Activated CD4-positive, alpha-beta memory T cell treated with anti-CD3 and anti-CD28 coated beads, Interleukin-2, amount 10 ng/mL, durations not matched to agents 7 days and 5 days (primary cell): Measurements from ENCODE around the gene DDX60. TPM values are rescaled to one million over a fixed set of nuclear protein-coding genes. Genes with fewer than 3 reads are reported as not detected.
"Not testable (repeated sequence)": the region's sequence is repeated elsewhere in the genome, so short reads cannot be mapped to it uniquely, and the experiment has no call there.

Experiments used
- CTCF ChIA-PET: fragments of 350-600 bp; sonication (Branson Sonifier 250); formaldehyde crosslinking; loops from one replicate; lab custom pipeline; 2021; ENCODE audit warnings: antibody characterized with exemption, inconsistent platforms; lab: Charles Lee
- POLR2A ChIA-PET: fragments of 350-600 bp; sonication (Branson Sonifier 250); formaldehyde crosslinking; loops from one replicate; lab custom pipeline; 2021; ENCODE audit warnings: antibody characterized with exemption; lab: Charles Lee
- DNase-seq: peaks from one replicate; pipeline ENCODE4 v3.0.0-alpha.2; 2020
- H3K27ac Mint-ChIP-seq: one replicate; pipeline ENCODE4 v1.8.0; 2021; ENCODE audit warnings: mild to moderate bottlenecking, mixed read lengths
- H3K27me3 Mint-ChIP-seq: one replicate; pipeline ENCODE4 v1.8.0; 2021; ENCODE audit warnings: mixed read lengths
- H3K36me3 Mint-ChIP-seq: one replicate; pipeline ENCODE4 v1.8.0; 2021; ENCODE audit warnings: low read depth, mixed read lengths
- H3K4me1 Mint-ChIP-seq: one replicate; pipeline ENCODE4 v1.8.0; 2021; ENCODE audit warnings: mixed read lengths
- H3K4me3 Mint-ChIP-seq: one replicate; pipeline ENCODE4 v1.8.0; 2021; ENCODE audit warnings: mild to moderate bottlenecking, mixed read lengths
- H3K9me3 Mint-ChIP-seq: one replicate; pipeline ENCODE4 v1.8.0; 2021; ENCODE audit warnings: mixed read lengths
- total RNA-seq, 2 experiments: library from RNA; stranded (reverse); gene quantifications; one replicate each; pipeline ENCODE4 v1.2.3, GENCODE V29; 2021

The DDX60 gene
- total RNA-seq, 2 experiments from 2014 or later: 140 to 147 TPM

- DNase-seq, H3K4me3 Mint-ChIP-seq, H3K4me1 Mint-ChIP-seq, H3K27ac Mint-ChIP-seq, CTCF ChIA-PET, POLR2A ChIA-PET, H3K9me3 Mint-ChIP-seq, H3K27me3 Mint-ChIP-seq: not testable (repeated sequence)
- peaks cover 71% of the 10 kb centered on the region for H3K36me3 Mint-ChIP-seq
These were observed 32.7 kb downstream of the DDX60 start for GRCh38 chr4:168285850-168286249.

DNA sequence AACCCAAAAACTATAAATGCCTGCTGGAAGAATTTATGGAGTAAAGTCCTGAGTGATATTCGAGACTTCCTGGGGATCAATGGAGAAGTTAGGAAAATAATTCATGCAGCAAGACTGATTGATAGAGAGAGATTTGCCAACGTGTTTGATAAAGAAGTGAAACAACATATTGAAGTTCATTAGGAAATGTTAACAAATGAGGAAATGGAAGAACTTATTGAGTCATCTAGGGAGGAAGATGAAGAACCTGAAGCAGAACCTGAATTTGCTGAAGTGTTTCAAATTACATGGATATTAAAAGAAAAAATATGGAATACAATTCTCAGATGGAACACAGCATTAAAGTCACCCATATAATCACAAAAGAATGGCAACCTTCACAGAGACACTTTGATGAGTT, 39.0 kb downstream of the DDX60 start:
- H3K27ac Mint-ChIP-seq: no peak overlapping the region
- H3K9me3 Mint-ChIP-seq: no peaks in the 10 kb centered on the region
- H3K36me3 Mint-ChIP-seq: peaks cover 79% of the 10 kb centered on the region
- DNase-seq: no peak
- no peaks in the 10 kb centered on the region for H3K4me1 Mint-ChIP-seq
- no peak overlapping the region for H3K4me3 Mint-ChIP-seq
- H3K27me3 Mint-ChIP-seq: no peaks in the 10 kb centered on the region
- POLR2A ChIA-PET: no interaction called here
- CTCF ChIA-PET: no interaction called here

GRCh38 chr4:168275836-168276235, 42.7 kb downstream of the DDX60 start:
- Mint-ChIP-seq H3K36me3 (peaks cover 87% of the 10 kb centered on the region), H3K4me1 (no peaks in the 10 kb centered on the region), H3K4me3 (no peak overlapping the region), H3K27me3 (no peaks in the 10 kb centered on the region), H3K9me3 (no peaks in the 10 kb centered on the region), H3K27ac (no peak overlapping the region)
- CTCF ChIA-PET: no interaction called here
- DNase-seq: no peak
- POLR2A ChIA-PET: no interaction called here

GRCh38 chr4:168274871-168275270, 43.7 kb downstream of the DDX60 start:
- no peak overlapping the region for H3K4me3 Mint-ChIP-seq
- H3K27me3 Mint-ChIP-seq: no peaks in the 10 kb centered on the region
- no peak overlapping the region for H3K27ac Mint-ChIP-seq
- CTCF ChIA-PET: no interaction called here
- H3K4me1 Mint-ChIP-seq: no peaks in the 10 kb centered on the region
- POLR2A ChIA-PET: no interaction called here
- DNase-seq: no peak
- no peaks in the 10 kb centered on the region for H3K9me3 Mint-ChIP-seq
- H3K36me3 Mint-ChIP-seq: peaks cover 86% of the 10 kb centered on the region

DNA sequence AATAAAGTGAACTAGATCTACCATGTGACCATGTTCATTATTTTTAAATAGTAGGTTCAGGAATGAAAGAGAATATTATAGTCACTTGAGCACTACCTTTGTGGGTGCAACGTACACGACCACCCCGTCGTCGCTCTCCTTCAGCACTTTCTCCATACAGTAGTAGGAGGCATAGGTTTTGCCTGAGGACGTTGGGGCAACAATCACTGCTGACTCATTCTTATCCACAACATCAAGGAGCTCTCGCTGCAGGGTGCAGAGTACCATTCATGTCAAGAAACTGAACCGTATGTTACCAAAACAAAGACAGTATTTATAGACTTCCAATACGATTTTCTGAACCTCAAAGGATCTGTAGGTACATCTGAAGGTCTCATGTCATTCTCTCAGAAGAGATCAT, 44.7 kb downstream of the DDX60 start:
- Mint-ChIP-seq H3K27ac (no peak overlapping the region), H3K4me3 (no peak overlapping the region), H3K36me3 (peaks cover 85% of the 10 kb centered on the region), H3K4me1 (no peaks in the 10 kb centered on the region), H3K27me3 (no peaks in the 10 kb centered on the region), H3K9me3 (no peaks in the 10 kb centered on the region)
- POLR2A ChIA-PET: no interaction called here
- DNase-seq: no peak
- CTCF ChIA-PET: no interaction called here

GRCh38 chr4:168272488-168272887, 46.1 kb downstream of the DDX60 start:
- H3K9me3 Mint-ChIP-seq: no peaks in the 10 kb centered on the region
- H3K27ac Mint-ChIP-seq: no peak overlapping the region
- ChIA-PET CTCF (no interaction called here), POLR2A (no interaction called here)
- peaks cover 84% of the 10 kb centered on the region for H3K36me3 Mint-ChIP-seq
- H3K27me3 Mint-ChIP-seq: no peaks in the 10 kb centered on the region
- no peak overlapping the region for H3K4me3 Mint-ChIP-seq
- no peak for DNase-seq
- H3K4me1 Mint-ChIP-seq: no peaks in the 10 kb centered on the region

- ChIA-PET CTCF (no interaction called here), POLR2A (no interaction called here)
- no peak for DNase-seq
- Mint-ChIP-seq H3K36me3 (peaks cover 88% of the 10 kb centered on the region), H3K27me3 (no peaks in the 10 kb centered on the region), H3K27ac (no peak overlapping the region), H3K4me1 (no peaks in the 10 kb centered on the region), H3K4me3 (no peak overlapping the region), H3K9me3 (no peaks in the 10 kb centered on the region)
These were observed 48.7 kb downstream of the DDX60 start for GRCh38 chr4:168269896-168270295.

DNA sequence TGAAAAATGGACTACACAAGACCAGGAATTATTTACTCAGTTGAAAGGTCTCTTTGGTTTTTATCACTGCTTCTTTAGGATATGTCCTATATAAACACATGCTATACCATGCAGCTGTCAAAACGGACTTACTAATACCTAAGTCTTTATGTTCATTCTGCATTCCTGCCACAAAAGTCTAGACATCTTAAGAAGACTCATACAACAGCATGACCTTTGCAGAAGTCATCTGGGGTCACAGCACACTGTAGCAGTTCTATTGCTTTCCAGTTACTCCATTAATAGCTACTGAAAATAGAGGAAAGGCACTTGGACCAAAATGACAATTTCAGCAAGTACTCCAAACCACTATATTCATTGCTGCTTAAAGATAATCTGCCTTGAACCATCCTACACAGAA, 53.2 kb downstream of the DDX60 start:
- peaks cover 87% of the 10 kb centered on the region for H3K36me3 Mint-ChIP-seq
- POLR2A ChIA-PET: no interaction called here
- H3K27me3 Mint-ChIP-seq: no peaks in the 10 kb centered on the region
- no peak overlapping the region for H3K27ac Mint-ChIP-seq
- no peaks in the 10 kb centered on the region for H3K9me3 Mint-ChIP-seq
- no peak for DNase-seq
- H3K4me3 Mint-ChIP-seq: no peak overlapping the region
- H3K4me1 Mint-ChIP-seq: peaks cover 2% of the 10 kb centered on the region
- CTCF ChIA-PET: no interaction called here

DNA sequence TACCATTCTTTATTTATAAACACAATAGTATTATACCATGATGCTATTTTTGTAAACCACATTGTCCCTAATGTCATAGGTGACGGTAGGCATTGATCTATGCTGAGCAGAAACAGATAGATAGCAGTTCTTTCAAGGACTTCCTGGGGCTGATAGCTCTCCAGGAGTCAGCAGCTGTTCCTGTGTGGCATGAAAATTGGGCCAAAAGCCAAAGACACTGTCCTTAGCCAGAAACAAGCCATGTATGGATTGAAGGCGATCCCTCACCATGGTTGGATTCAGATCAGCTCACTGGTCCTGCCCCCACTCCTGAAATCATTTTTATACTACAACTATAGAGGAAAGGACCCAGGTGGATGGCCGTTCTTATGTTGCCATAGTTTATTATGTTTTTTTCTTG, 53.6 kb downstream of the DDX60 start:
- POLR2A ChIA-PET: no interaction called here
- peaks cover 87% of the 10 kb centered on the region for H3K36me3 Mint-ChIP-seq
- no peak overlapping the region for H3K27ac Mint-ChIP-seq

DNA sequence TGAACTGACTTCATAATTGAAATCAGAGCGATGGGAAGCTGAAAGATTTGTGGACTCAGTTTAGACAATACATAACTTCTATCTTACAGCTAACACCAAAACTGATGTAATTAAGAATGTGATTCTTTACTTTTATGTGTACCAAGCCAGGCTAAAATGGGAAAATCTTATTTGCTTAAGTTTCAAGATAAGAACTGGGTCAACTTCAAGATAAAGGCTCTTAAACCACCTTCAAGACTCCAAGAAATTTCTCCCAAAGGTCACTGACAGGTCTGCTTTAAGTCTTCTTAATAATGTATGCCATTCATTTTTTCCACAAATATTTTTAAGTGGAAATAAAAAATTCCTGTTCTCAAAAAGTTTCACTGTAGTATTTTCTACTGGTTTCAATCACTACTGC, 55.5 kb downstream of the DDX60 start:
- H3K36me3 Mint-ChIP-seq: peaks cover 81% of the 10 kb centered on the region
- H3K27me3 Mint-ChIP-seq: no peaks in the 10 kb centered on the region
- CTCF ChIA-PET: no interaction called here
- H3K4me1 Mint-ChIP-seq: peaks cover 4% of the 10 kb centered on the region
- no peak for DNase-seq
- no peak overlapping the region for H3K4me3 Mint-ChIP-seq
- H3K9me3 Mint-ChIP-seq: no peaks in the 10 kb centered on the region
- no peak overlapping the region for H3K27ac Mint-ChIP-seq
- POLR2A ChIA-PET: no interaction called here

More for the DNA sequence above, 53.6 kb downstream of the DDX60 start:
- no peak for DNase-seq
- CTCF ChIA-PET: no interaction called here
- no peak overlapping the region for H3K4me3 Mint-ChIP-seq
- peaks cover 2% of the 10 kb centered on the region for H3K4me1 Mint-ChIP-seq
- no peaks in the 10 kb centered on the region for H3K27me3 Mint-ChIP-seq
- no peaks in the 10 kb centered on the region for H3K9me3 Mint-ChIP-seq

GRCh38 chr4:168259096-168259495, 59.5 kb downstream of the DDX60 start:
- Mint-ChIP-seq H3K9me3 (no peaks in the 10 kb centered on the region), H3K27me3 (no peaks in the 10 kb centered on the region), H3K4me1 (peaks cover 4% of the 10 kb centered on the region), H3K36me3 (peaks cover 84% of the 10 kb centered on the region), H3K4me3 (no peak overlapping the region), H3K27ac (no peak overlapping the region)
- CTCF ChIA-PET: no interaction called here
- DNase-seq: no peak
- POLR2A ChIA-PET: interaction anchor here (1.0 kb wide), 1 partner anchor 59 kb away, joined by 5 read pairs; no protein-coding TSS in a partner anchor

GRCh38 chr4:168257768-168258167, 60.8 kb downstream of the DDX60 start:
- ChIA-PET CTCF (no interaction called here), POLR2A (no interaction called here)
- H3K9me3 Mint-ChIP-seq: no peaks in the 10 kb centered on the region
- no peak overlapping the region for H3K4me3 Mint-ChIP-seq
- peaks cover 83% of the 10 kb centered on the region for H3K36me3 Mint-ChIP-seq
- H3K4me1 Mint-ChIP-seq: peaks cover 4% of the 10 kb centered on the region
- no peaks in the 10 kb centered on the region for H3K27me3 Mint-ChIP-seq
- no peak overlapping the region for H3K27ac Mint-ChIP-seq
- no peak for DNase-seq

DNA sequence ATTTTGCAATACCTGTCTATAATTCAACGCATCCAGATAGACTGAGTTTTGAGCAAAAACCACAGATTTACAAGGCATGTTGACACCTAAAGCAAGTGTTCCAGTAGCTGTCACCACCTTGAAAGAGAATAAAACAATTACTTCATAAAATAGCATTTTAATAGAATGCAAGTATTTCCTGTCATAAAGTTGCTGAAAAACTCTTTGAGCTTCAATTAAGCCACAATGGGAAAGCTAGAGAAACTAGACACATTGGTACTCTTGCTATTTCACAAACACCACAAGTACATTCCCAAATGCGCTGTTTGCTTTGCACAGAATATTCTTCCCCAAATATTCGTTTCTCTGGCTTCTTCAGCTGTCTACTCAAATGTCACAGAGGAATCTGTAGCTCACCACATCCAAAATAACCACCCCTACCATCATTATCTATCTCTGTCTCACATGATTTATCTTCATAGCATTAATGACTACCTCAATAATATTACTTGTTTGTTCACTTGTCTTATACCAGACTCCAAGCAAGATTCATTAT, 70.3 kb downstream of the DDX60 start:
- POLR2A ChIA-PET: interaction anchor here (0.5 kb wide), 1 partner anchor 51 kb away, joined by 5 read pairs; no protein-coding TSS in a partner anchor
- Mint-ChIP-seq H3K4me3 (no peak overlapping the region), H3K36me3 (peaks cover 75% of the 10 kb centered on the region)

GRCh38 chr4:168247603-168248002, 70.9 kb downstream of the DDX60 start:
- Mint-ChIP-seq H3K36me3 (peaks cover 78% of the 10 kb centered on the region), H3K4me3 (no peak overlapping the region), H3K27me3 (no peaks in the 10 kb centered on the region), H3K9me3 (peaks cover 12% of the 10 kb centered on the region), H3K27ac (no peak overlapping the region), H3K4me1 (no peaks in the 10 kb centered on the region)
- CTCF ChIA-PET: no interaction called here
- no peak for DNase-seq
- POLR2A ChIA-PET: no interaction called here

More for the DNA sequence above, 70.3 kb downstream of the DDX60 start:
- Mint-ChIP-seq H3K4me1 (no peaks in the 10 kb centered on the region), H3K27ac (no peak overlapping the region), H3K27me3 (no peaks in the 10 kb centered on the region), H3K9me3 (peaks cover 6% of the 10 kb centered on the region)
- CTCF ChIA-PET: no interaction called here
- no peak for DNase-seq
